NCI-H524 treated with DMSO at 0.1 percent for 48 hours (cell line): ENCODE results near the gene FXYD7.
A peak's percentile ranks its signal among the peaks of the same experiment; 100 is the strongest.

Experiments
- DNase-seq: peaks from one replicate; lab custom pipeline; 2025; lab: John Stamatoyannopoulos, UW

The FXYD7 gene

DNA sequence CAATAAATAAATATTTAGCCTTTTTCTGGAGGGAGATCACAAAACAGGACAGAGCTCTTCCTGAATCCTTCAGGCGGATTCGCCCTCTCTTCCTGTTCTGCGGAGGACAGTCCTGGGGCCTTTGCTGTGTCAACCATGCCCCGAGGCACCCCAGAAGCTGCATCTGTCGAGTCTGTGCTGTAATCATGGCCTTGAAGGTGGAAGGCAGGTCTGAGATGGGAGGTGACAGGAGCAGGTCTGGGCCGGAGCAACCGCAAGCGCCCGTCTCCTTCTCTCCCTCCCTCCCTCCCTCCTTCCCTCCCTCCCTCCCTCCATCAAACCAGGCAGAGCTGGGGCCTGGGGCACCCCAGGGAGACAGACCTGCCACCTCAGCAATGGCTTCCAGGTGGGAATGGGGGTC is 32.1 kb upstream of the FXYD7 start:
- no peak for DNase-seq

DNA sequence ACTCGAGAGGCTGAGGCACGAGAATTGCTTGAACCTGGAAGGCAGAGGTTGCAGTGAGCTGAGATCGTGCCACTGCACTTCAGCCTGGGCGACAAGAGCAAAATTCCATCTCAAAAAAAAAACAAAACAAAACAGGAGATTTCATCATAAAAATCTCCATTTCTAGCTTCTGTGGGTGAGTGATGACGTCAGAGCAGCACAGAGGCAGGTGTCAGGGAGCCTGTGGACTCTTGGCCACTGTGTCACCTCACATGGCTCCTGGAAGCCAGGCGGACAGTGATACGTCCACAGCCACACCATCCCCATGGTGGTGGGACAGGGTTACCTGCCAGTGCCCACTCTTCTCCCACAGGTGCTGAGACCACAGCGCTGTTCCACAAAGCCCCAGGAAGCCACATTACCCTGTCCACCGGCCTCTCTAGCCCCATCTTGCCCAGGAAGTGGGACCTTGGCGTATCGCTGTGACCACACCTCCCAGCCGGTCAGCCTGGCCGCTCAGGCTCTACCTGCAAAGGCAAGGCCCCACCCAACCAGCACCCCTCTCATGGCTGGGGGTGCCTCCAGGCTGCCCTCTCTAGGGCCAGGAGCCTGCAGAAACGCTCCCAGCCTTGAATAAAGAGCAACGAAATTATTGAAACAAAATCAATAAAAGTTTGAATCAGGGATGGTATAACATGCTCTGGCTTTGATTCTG is 29.9 kb upstream of the FXYD7 start:
- no peak for DNase-seq

DNA sequence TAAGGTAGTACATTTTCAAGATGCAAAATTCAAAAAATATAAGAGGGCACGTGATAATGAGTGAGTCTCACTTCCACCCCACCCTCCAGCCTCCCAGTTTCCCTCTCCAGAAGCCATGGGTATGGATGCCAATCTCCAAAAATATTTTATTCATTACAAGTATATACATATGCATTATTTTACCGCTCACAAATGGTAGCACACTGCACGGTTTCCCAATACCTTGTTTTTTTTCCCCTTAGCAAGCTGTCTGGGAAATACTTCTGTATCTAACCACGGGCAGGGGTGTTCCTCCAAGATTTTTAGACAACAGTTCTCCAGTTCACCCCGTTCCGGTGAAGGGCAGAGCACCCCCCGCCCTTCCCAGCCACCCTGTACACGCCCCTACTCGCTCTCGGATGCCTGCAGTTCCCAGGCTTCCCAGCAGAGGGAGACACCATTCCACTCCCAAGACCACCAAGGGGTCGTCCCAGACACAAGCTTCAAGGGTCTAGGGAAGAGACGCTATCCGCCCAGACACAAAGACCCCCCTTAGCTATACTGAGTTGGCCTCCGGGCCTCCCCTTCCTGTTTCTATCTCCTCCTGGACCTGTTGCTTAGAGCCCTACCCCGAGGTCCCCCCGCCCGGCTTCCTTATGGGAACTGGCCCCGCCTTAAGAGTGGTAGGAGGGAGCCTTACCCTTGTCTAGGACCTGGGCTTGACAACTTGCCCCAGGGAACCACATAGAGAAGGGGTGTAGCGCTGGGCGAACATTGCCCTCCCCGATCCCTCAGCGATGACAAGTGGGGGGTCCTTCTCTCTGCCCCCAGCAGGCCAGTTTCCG is 28.5 kb upstream of the FXYD7 start:
- no peak for DNase-seq

DNA sequence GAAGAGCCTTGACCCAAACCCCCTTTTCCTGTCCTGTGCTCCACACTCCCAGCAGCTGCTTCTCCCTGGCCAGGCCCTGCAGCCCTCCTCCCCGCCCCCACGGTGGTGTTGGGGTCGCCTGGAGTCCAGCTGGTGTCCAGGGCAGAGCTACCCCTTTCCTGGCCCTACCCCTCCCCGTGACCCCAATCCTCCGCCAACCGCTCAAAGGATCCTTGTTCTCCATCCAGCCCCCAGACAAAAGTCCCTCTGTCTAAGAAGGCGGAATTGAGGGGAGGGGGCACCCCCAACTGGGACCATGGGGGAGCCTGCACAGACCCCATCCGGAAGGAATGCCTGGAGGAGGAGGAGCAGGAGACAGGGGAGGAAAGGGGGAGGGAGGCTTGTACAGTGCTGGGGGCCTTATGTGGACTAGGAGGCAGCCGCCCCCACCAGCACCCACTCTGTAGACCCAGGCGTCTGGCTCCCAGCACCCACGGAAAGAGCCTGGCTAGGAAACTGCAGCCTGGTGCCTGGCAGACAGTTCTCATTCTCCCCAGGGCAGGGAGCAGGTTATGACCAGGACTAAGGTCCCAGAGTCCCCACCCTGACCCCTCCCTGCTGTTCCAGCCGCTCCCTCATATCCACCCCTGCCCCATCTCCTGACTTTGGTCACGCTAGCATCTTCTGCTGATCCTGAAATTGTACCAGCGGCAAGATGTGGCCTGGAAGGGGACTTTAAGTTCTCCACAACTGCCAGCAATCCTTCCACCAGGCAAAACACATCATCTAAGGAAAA is 27.7 kb upstream of the FXYD7 start, which contains the start of gene FXYD3:
FXYD3 (plus strand) TSS at position 647 of the 775 bp plus-strand sequence. CDS start 3,554 bp downstream, outside the sequence.
- no peak for DNase-seq

DNA sequence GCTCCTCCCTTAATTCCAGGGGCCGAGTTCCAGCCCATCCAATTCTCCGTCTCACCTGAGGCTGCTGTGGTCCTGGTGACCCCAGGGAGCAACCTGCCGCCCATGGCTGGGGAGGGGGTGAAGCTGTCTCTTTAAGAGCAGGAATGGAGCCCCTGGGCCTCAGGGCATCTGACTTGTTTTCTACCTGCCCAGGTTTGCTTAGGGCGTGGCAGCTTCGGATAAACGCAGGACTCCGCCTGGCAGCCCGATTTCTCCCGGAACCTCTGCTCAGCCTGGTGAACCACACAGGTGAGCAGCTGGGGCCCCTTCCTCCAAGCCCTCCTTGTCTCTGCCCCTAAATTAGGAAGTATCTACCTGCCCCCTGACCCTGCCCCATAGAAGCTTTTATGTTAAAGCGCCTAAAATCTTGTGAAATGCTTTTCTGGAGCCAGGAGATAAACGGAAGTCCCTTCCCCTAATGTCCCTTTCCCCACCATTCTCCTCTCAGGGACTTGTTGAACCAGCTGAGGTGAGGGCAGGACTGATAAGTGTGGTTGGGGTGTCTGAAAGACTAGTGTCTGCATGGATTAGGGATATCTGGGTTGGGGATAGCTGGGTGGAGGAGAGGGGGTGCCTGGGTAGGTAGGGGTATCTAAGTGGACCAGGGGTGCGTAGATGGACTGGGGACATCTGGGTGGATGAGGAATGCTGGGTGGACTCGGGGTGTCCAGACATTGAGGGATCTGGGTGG is 26.8 kb upstream of the FXYD7 start:
- DNase-seq = no peak

DNA sequence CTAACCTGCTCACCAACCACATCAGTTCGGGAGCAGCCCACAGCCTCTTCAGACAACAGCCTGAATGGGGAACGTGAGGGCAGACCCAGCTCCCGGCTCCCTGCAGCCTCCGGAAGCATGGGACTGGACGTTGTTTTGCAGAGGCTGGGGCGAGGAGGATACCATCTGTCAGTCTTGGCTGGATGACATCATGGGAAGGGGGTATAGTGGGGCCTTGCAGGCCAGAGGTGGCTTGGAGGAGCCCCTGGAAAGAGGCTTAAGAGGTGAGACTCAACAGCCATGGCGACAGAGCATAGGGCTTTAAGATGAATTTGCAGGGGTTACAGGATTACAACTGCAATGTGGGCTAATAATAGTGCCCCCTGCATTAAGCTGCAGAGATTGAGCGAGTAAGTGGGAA is 25.9 kb upstream of the FXYD7 start:
- DNase-seq = peak; percentile 80

DNA sequence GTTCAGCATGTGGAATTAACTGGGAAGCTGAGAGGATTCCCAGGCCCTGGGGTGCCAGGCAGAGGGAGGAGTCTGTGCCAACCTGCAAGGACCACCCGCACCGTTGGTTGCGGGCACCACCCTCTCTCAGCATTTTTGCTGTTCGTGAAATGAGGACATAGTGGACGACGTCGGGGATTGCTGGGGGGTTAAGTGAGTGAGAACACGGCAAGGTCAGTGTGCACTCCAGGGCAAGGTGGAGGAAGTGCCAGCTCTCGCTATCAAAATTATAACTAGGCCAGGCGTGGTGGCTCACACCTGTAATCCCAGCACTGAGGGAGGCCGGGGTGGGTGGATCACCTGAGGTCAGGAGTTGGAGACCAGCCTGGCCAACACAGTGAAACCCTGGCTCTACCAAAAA is 25.3 kb upstream of the FXYD7 start:
- no peak for DNase-seq

DNA sequence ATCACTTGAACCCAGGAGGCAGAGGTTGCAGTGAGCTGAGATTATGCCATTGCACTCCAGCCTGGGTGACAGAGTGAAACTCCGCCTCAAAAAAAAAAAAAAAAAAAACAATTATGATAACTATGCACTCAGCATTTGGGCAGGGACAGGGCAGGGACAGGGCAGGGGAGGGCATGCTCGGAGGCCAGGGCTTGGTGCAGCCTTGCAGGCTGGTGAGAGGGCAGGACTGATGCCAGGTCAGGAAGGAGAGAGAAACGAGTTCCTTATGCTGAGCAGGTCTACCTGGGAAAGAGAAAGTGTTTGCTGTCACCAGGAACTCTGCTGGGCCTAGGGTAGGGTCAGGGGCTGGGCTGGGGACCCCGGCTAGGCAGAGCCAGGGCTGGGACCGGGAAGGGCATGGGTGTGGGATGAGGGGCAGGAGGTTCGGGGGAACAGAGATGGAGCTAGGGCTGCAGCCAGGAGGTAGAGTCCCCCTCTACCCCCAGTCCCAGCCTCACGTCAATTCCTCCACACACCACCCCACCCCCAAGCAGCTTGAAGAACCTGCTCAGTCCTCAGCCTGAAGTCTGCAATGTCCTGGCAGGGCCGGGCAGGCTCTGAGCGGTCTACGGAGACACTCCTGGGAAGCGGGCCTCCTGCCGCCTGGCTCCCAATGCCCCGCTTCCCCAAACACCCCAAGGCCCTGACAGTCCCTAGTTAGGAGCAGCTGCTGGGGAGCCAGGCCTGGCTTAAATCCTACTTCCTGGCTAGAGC is 24.6 kb upstream of the FXYD7 start:
- DNase-seq = no peak

DNA sequence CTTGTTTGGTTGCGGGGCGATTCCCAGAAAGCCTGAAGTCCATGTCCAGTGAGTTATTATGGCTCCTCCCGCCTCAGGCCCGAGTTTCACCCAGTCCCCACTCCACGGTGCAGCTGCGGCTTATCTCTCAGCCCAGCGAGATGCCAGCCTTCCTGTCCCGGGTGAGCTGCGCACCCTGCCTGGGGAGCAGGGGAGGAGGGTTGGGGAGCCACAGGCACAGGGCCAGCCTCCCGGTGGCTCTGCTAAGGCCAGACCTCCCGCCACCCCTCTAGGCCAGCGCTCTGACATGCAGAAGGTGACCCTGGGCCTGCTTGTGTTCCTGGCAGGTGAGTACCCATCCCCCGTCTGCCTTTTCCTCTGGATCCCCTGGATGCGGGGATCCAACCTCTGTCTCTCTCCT is 24.0 kb upstream of the FXYD7 start:
- no peak for DNase-seq

DNA sequence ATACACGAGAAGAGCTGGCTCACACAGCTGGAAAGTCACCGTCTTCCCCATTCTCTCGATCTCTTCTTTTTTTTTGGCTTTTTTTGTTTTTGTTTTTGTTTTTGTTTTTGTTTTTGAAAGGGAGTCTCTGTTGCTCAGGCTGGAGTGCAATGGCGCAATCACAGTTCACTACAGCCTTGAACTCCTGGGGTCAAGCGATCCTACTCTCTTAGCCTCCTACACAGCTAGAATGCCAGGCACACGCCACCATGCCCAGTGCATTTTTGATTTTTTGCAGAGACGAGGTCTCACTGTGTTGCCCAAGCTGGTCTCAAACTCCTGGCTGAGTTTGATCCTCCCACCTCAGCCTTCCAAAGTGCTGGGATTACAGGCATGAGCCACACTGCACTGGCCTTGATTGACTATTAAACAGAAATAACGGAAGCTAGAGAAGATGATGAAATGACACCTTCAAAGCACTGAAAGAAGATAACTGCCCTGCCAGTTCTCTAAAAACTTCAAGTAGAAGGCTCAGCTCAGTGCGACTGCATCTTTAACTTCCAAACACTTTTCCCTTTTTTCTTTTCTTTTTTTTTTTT is 23.4 kb upstream of the FXYD7 start:
- DNase-seq = no peak

DNA sequence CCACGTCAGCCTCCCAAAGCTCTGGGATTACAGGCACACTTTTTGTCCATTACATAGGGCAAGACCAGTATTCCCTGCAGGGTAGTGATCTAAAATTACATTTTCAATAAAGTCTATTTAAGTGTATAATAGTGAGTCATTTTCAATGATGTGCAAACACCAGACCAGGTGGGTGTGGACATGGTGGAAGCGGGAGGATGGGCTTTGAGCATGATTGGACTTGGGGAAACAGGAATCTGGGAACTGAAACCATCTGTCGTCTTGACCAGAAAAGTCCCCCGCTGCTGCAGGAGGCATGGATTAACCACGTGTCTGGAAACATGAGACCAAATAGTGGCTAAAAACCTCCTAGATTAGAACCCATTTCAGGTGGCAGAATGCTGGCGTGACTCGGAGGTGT is 22.6 kb upstream of the FXYD7 start:
- DNase-seq = peak; percentile 90

DNA sequence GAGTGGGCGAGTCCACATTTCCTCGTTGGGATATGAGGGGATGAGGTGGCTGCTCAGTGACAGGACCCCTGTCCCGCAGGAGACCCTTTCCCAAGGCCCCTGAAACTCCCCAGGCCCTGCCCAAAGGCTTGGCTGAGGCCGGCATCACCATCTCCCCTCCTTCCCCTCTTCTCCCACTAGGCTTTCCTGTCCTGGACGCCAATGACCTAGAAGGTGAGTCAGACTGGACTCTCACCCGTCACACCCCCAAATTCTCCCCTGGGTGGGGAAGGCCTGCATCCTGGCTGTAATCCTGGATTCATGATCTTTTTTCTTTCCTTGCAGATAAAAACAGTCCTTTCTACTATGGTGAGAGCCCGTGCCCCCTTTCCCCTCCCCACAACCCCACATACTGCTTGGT is 22.2 kb upstream of the FXYD7 start:
- no peak for DNase-seq

DNA sequence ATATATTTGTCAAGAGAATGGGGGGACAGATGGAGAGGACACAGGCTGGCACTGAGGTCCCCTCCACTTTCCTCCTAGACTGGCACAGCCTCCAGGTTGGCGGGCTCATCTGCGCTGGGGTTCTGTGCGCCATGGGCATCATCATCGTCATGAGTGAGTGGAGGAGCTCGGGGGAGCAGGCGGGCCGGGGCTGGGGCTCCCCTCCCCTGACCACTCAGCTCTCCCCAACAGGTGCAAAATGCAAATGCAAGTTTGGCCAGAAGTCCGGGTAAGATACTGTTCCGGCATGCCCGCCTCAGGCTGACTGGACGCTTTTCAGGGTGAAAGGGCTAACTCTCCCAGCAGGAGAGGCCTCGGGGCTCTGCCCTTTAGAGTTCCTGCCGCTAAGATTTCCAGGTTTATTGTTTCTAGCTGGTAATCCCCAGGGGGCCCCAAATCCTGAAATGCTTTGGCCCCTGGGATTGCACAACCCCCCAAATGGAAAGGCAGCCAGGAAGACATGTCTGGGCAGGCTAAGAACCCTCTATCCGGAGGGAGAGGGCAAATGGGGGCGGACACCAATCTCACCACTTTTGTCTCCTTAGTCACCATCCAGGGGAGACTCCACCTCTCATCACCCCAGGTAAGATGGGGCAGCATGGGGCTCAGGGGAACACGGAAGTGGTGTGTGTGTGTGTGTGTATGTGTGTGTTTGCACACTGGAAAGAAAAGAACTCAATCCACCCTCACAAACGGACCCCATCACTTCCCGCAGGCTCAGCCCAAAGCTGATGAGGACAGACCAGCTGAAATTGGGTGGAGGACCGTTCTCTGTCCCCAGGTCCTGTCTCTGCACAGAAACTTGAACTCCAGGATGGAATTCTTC is 20.1 kb upstream of the FXYD7 start:
- DNase-seq = no peak

DNA sequence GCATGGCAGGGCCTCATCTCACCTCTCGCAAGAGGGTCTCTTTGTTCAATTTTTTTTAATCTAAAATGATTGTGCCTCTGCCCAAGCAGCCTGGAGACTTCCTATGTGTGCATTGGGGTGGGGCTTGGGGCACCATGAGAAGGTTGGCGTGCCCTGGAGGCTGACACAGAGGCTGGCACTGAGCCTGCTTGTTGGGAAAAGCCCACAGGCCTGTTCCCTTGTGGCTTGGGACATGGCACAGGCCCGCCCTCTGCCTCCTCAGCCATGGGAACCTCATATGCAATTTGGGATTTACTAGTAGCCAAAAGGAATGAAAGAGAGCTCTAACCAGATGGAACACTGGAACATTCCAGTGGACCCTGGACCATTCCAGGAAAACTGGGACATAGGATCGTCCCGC is 19.5 kb upstream of the FXYD7 start:
- DNase-seq = no peak

DNA sequence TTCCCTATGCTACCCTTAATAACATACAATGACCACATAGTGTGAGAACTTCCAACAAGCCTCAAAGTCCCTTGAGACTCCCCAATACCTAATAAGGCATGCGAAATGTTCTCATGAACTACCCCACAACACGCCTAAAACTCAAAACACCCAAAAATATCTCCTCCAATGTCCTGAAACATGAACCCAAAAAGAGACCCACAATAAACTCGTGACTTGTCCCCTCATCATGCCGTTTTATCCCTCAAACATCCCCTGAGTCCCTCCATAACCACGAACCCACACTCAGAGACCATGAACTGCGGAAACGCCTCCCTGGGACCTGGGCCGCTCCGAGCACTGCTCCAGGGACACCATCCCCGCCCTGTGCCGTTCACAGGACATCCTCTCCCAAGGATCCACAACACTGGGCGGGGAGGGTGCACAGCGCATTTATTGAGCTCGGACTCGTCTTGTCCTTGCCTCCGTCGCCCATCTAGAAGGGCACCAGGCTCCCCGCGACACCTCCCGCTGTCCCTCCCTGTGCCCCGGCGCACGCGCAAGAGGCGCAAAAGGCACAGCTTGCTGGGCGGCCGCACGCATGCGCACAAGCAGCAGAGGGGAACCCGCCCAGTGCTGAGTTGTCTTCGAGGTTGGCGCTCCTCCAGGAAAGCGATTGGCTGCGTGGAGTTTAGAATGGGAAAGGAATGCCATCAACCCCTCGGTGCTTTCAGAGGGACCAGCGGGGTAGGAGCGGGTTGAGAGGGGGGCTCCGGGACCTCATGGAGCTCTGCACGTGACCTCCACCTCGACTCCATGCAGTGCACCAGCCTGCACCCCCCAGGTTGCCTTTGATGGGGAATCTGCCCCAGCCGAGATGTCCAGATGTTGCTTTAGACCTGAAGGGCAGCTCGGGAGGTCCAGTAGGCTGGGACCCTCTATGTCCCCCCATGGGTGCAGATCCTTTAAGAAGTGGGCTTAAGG is 18.7 kb upstream of the FXYD7 start:
- peak; percentile 53 for DNase-seq

DNA sequence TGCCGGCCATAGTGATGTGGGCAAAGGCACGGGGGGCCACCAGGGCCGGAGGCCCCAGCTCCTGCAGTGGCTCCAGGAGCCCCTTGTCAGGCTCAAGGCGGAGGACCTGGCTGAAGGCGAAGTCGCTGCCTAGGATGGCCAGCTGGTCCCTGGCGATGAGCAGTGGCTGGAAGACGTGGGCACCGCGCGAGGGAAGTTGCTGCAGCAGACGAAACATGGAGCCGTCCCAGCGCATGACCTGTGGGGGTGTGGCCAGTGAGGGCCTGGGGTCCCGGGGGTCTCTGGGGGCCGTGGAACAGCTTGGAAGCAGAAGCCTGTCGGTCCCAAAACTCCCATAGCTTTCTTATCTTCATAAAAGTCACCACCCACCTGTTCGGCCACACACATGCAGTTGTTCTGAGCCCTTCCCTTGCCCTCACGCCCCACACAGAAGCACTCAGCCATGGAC is 17.8 kb upstream of the FXYD7 start:
- no peak for DNase-seq

DNA sequence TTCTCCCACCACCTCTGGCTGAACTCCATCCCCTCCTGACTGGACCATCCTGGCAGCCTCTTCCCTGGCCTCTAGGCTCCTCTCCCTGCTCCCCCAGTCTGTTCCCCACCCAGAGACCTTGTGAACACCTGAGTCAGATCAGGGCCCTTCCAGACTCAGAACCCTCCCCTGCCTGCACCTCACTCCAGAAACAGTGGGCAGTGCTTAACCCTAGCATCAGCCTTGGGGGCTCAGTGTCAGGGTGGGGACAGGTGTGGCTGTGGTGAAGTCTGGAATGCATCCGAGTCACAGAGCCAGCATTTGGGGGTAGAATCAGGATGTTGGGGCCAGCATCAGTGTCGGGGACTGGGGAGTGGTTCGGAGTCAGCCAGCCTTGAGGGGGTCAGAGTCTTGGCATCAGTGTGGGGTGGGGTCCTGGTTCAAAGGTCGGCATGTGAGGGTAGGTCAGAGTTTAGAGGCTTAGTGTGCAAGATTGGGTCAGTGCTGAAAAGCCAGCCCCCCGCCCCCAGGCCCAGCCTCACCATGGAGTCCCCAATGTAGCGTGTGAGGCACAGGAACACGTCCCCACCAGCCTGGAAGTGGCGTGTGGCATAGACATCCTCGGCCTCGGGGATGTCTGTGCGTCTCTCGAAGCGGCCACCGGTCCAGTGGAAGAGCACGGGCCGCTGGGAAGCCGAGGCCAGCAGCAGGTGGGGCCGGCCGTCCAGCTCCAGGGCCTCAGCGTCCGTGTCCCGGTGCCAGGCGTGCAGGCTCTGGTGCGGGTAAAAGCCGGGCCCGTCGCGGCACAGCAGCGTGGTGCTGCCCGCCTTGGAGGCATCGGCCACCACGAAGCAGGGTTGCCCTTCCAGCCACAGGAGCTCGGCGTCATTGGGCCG is 17.1 kb upstream of the FXYD7 start:
- DNase-seq = no peak

DNA sequence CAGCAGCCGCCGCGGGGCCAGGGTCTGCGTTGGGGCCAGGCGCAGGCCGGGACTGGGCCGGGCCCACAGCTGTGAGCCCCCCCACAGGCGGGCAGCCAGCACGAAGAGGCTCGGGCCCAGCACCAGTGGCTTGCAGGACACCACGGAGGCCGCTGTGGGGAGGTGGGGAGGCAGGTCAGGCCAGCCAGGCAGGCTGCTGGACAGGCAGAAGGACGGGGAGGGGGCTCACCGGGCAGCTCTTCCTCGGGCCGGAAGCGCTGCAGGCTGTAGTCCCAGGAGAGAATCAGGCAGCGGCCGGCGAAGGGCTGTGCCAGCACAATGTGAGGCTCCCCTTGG is 16.5 kb upstream of the FXYD7 start:
- DNase-seq = no peak
